ENCODE results near the gene HIGD1A. TPM values are rescaled to one million over a fixed set of nuclear protein-coding genes. Genes with fewer than 3 reads are reported as not detected.

The HIGD1A gene
- total and polyA plus RNA-seq, 10 of the 15 experiments (the other 5 are each of a cell fraction or from before 2014, with no cell fraction given) = 73.9 to 487 (median 175) TPM

- H3K27me3 ChIP-seq (replicated peaks in 1 of 2; ENCODE audit: control insufficient read depth in 2 of 2, insufficient read depth in 2 of 2, low read length in 1 of 2) = no peaks in the 10 kb centered on the region
- ChIA-PET SMC1A (ENCODE audit: uncharacterized antibody, unreplicated experiment) (interaction anchor here (1.1 to 1.8 kb wide), 2 partner anchors 136 to 159 kb away, joined by 3 to 7 read pairs; no protein-coding TSS in a partner anchor), POLR2A (no interaction called here), RAD21 (ENCODE audit: unreplicated experiment) (no interaction called here), CTCF (interaction anchor here (1.2 to 1.5 kb wide), 4 partner anchors 8 to 140 kb away, joined by 3 to 4 read pairs (median 3); no protein-coding TSS in a partner anchor)
- no peaks in the 10 kb centered on the region for H3K36me3 ChIP-seq (ENCODE audit: control insufficient read depth in 2 of 2, insufficient read depth in 2 of 2, low read length in 1 of 2)
- ATAC-seq (no peak), FAIRE-seq (no peak), DNase-seq (ENCODE audit: low read depth, low spot score) (no peak)
- no peak overlapping the region for H3K4me2 ChIP-seq (ENCODE audit: control insufficient read depth, insufficient read depth)
- in situ Hi-C loops (cut with MboI) = loop anchor here (10.0 kb wide), 1 partner anchor 167 kb away; no protein-coding TSS in a partner anchor
- H3K4me3 ChIP-seq = no peak overlapping the region
- WGBS (ENCODE audit: insufficient coverage, insufficient replicate concordance, low lambda C conversion rate, missing lambda C conversion rate) = 42% methylated on average over 3 of the region's 3 CpGs
- no peak overlapping the region for H2AFZ ChIP-seq (ENCODE audit: control insufficient read depth, low read depth, low read length)
- BruUV-seq (replicated peaks) = no TSS peak
- intact Hi-C loops (cut with micrococcal nuclease; ENCODE audit: unreplicated experiment) = loop anchor here (5.0 to 10.0 kb wide), 3 partner anchors 89 to 197 kb away; partner anchors contain the start of gene ZBTB47
- no peaks in the 10 kb centered on the region for H3K9me3 ChIP-seq (replicated peaks; ENCODE audit: control insufficient read depth, insufficient read depth, low read length)
- no peaks in the 10 kb centered on the region for H4K20me1 ChIP-seq (ENCODE audit: control insufficient read depth, insufficient read depth)
- no peak for TF ChIP-seq EZH2 (IDR thresholded peaks at IDR 0.05; ENCODE audit: borderline replicate concordance, control insufficient read depth, low read depth, low read length)
- no peak for TF ChIP-seq NR2F1 (conservative IDR thresholded peaks at IDR 0.05)
- TF ChIP-seq ZBTB4 (CRISPR knock-in tag; IDR thresholded peaks at IDR 0.05) = no peak
- TF ChIP-seq EP300 (IDR thresholded peaks at IDR 0.05; ENCODE audit: borderline replicate concordance in 1 of 2, control insufficient read depth in 1 of 2, low read depth in 2 of 2, low read length in 2 of 2) = no peak
- no peak for TF ChIP-seq SRF (IDR thresholded peaks at IDR 0.05; ENCODE audit: low read depth in 2 of 2, low read length in 2 of 2)
- no peak for TF ChIP-seq PML (IDR thresholded peaks at IDR 0.05; ENCODE audit: low read length)
- TF ChIP-seq YY1 (IDR thresholded peaks at IDR 0.05; ENCODE audit: low read depth, low read length) = no peak
- TF ChIP-seq, protein P1, sequence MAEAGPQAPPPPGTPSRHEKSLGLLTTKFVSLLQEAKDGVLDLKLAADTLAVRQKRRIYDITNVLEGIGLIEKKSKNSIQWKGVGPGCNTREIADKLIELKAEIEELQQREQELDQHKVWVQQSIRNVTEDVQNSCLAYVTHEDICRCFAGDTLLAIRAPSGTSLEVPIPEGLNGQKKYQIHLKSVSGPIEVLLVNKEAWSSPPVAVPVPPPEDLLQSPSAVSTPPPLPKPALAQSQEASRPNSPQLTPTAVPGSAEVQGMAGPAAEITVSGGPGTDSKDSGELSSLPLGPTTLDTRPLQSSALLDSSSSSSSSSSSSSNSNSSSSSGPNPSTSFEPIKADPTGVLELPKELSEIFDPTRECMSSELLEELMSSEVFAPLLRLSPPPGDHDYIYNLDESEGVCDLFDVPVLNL (IDR thresholded peaks at IDR 0.05; ENCODE audit: low read depth, low read length) = no peak
- no peaks in the 10 kb centered on the region for H3K4me1 ChIP-seq (ENCODE audit: control insufficient read depth, insufficient read depth, low read length)
- H3K27ac ChIP-seq (ENCODE audit: control insufficient read depth, insufficient read depth) = no peak overlapping the region
- no peaks in the 10 kb centered on the region for H3K79me2 ChIP-seq (ENCODE audit: control insufficient read depth, insufficient read depth, low read length)
- no peak overlapping the region for H3K9ac ChIP-seq (ENCODE audit: control insufficient read depth, insufficient read depth, low read length)
Measured at GRCh38 chr3:42741796-42742195, 62.5 kb downstream of the HIGD1A start.

All from GM12878 (cell line).